Posterior cingulate gyrus (tissue), 11 donors: ENCODE data around the gene VPS18.

Source experiments
- DNase-seq, 10 donors: peaks; one replicate each; pipeline versions ENCODE4 v3.0.0 to v3.0.0-alpha.2; 2020 to 2021; ENCODE audit warnings: mixed read lengths in 3 of 10
- intact Hi-C: fragments of 100-400 bp; cut with DNase I; formaldehyde crosslinking; loops from one replicate; pipeline ENCODE4 v1.15.1; 2023

The VPS18 gene

DNA sequence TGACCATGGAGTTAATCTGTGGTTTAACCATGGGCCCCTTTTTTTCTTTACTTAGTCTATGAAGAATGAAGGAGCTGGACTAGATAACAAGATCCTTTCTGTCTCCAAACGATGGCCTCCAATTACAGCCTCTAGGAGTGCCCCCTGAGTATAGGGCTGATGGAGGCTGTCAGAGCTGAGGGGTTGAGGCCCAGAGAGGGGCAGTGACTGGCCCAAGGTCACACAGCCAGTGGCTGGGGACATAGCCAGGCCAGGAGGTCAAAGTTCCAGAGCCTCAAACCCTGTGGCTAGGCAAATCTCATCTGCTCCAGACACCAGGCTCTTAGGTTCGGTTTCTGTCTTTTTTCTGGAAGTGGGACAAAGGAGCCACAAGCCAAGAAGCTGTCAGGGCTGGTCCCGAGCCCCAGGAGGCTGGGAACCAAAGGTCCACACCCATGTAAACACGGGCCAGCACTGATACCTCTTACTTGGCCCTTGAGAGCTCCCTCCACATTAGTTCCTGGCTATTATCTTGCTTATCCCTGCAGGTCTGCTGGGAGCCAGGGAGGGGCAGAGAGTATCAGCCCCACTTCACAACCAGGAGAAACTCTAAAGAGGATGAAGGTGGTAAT is 30.5 kb upstream of the VPS18 start:
- peak in 1 of 10 donors; percentile 21 for DNase-seq
- intact Hi-C loops, result no loop called here

- DNase-seq, result no peak
- intact Hi-C loops, result no loop called here
Observed at GRCh38 chr15:40867199-40867598, 27.1 kb upstream of the VPS18 start.

- intact Hi-C loops, result no loop called here
- peak in 4 of 10 donors; percentile 28 to 81 (median 58) for DNase-seq
Observed at GRCh38 chr15:40869686-40870085, 24.6 kb upstream of the VPS18 start.

GRCh38 chr15:40870716-40871115 is 23.5 kb upstream of the VPS18 start:
- peak in 2 of 10 donors; percentile 15 to 19 for DNase-seq

DNA sequence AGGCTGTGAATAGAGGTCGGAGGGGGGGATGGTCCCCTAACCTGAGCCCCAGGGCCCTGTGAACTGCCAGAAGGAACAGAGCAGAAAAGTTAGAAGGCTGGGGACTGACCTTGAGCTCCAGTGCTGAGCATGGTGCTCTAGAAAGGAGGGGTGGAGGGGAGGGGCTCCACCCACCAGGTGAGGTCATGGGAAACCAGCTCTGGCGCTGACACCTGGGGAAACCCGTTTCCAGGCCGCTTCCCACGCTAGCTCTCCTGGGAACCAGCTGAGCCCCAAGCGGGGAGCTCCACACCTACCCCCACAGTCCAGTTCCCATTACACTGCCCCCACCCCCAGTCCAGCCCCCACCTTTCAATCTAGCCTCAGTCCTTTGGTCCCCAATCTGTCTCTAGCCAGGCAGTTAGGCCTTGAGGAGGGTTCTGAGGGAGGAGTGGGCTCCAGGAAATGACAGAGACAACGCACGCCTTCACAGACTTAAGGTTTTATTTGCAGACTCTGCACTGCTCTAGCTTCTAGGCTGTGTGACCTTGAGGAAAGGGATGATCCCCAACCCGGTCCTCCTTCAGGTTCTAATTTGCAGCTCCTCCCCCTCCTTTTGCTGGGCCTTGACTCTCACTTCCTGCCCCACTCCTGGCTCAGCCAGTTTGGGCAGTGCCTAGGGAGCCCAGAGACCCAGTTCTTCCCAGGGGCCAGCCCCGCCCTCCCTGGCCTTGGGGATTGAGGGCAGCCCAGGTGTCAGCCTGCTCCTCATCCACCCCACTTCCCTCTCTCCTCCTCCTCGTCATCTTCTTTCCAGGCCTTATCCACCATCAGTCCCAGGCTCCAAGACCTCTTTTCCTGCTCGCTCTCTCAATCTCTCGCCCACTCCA is 22.3 kb upstream of the VPS18 start:
- intact Hi-C loops, result no loop called here
- DNase-seq, result peak in 2 of 10 donors; percentile 6 to 46

More at GRCh38 chr15:40870716-40871115, 23.5 kb upstream of the VPS18 start:
- intact Hi-C loops, result no loop called here

GRCh38 chr15:40872791-40873693 is 21.2 kb upstream of the VPS18 start:
- DNase-seq, result peak in 3 of 10 donors; percentile 64 to 75 (median 67)
- intact Hi-C loops, result no loop called here

GRCh38 chr15:40873694-40874561 is 20.3 kb upstream of the VPS18 start, which contains the start of gene RHOV:
RHOV (minus strand) TSS chr15:40874234; CDS start chr15:40874139, 95 bp downstream.
- intact Hi-C loops, result no loop called here
- peak in 9 of 10 donors; percentile 39 to 95 (median 70) for DNase-seq

DNA sequence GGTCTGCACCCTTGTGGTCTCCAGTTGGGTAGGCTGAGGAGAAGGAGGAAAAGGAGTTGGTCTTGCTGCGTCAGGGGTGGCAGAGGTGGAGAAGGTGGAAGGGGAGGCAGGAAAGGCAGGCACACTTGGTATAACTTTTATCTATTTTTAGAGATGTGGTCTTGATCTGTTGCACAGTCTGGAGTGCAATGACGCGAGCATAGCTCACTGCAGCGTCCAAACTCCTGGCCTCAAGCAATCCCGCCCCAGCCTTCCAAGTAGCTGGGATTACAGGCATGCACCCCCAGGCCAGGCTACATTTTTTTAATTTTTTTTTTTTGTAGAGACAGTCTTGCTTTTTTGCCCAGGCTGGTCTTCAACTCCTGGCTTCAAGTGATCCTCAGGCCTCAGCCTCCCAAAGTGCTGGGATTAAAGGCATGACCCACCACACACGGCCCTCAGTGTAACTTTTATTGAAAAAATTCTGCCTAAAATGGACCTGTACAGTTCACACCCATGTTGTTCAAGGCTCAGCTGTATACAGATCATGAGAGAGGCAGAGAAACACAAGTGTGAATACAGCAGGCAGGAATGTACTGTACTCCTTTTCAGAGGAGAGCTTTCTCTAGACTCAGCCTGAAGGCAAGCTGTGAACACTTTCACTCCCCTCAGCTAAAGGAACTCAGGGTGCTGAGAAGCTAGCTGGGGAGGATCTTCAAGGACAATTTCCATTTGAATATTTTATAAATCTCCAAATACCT is 18.1 kb upstream of the VPS18 start:
- intact Hi-C loops, result no loop called here
- peak in 1 of 10 donors; percentile 12 for DNase-seq

GRCh38 chr15:40877694-40878093 is 16.6 kb upstream of the VPS18 start:
- DNase-seq, result no peak
- intact Hi-C loops, result no loop called here

GRCh38 chr15:40878785-40879184 is 15.5 kb upstream of the VPS18 start:
- intact Hi-C loops, result no loop called here

GRCh38 chr15:40879609-40880008 is 14.6 kb upstream of the VPS18 start:
- intact Hi-C loops, result no loop called here
- no peak for DNase-seq

More at GRCh38 chr15:40878785-40879184, 15.5 kb upstream of the VPS18 start:
- peak in 1 of 10 donors; percentile 2 for DNase-seq

- intact Hi-C loops, result no loop called here
- DNase-seq, result peak in 3 of 10 donors; percentile 33 to 63 (median 52)
Observed at GRCh38 chr15:40881351-40881750, 12.9 kb upstream of the VPS18 start.

- DNase-seq, result peak in 1 of 10 donors; percentile 1
- intact Hi-C loops, result no loop called here
Observed at GRCh38 chr15:40886586-40886985, 7.7 kb upstream of the VPS18 start.

- no peak for DNase-seq
- intact Hi-C loops, result no loop called here
Observed at GRCh38 chr15:40889112-40889511, 5.1 kb upstream of the VPS18 start.

DNA sequence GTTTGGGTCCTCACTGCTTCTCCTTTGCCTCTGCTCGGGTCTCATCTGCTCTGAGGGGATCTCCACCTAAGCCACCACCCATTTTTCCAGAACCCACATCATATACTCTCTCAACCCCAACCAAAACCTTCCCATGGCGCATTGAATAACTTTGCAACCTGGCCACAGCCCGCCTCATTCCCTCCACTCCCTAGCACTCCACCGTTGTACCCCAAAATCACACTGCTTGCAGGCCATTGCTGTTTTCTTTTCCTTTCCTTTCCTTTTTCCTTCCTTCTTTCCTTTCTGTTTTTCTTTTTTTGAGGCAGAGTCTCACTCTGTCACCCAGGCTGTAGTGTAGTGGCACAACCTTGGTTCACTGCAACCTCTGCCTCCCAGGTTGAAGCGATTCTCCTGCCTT is 3.1 kb upstream of the VPS18 start:
- intact Hi-C loops, result loop anchor here (5.0 kb wide), 2 partner anchors 199 to 214 kb away; no protein-coding TSS in a partner anchor
- peak in 2 of 10 donors; percentile 13 to 30 for DNase-seq

DNA sequence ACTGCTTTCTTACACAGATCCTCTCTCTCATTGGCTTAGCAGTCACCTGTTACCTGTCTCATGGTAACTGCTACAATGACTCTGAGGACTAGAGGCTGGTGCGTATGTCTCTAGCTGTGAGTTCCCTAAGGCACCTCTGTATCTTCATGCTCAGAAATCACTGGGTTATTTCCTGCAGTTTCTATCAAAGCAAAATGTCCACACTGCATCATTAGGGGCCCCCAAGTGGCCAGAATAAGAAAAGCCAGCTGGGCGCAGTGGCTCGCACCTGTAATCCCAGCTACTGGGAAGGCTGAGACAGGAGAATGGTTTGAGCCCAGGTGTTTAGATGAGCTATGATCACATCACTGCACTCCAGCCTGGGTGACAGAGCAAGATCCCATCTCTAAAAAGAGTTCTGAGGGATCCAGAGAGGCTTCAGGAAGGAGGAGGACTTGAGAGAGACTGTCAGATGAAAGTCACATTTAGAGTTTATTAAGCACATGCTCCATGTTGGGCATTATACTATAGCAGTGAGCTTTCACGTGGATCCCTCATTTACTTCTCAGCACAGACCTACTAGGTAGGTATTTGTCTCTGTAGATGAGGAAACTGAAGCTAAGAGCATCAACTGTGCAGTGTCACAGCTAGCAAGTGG is 2.3 kb upstream of the VPS18 start:
- peak in 6 of 10 donors; percentile 38 to 84 (median 46) for DNase-seq
- intact Hi-C loops, result loop anchor here (2.0 to 5.0 kb wide), 4 partner anchors 31 to 215 kb away; no protein-coding TSS in a partner anchor

DNA sequence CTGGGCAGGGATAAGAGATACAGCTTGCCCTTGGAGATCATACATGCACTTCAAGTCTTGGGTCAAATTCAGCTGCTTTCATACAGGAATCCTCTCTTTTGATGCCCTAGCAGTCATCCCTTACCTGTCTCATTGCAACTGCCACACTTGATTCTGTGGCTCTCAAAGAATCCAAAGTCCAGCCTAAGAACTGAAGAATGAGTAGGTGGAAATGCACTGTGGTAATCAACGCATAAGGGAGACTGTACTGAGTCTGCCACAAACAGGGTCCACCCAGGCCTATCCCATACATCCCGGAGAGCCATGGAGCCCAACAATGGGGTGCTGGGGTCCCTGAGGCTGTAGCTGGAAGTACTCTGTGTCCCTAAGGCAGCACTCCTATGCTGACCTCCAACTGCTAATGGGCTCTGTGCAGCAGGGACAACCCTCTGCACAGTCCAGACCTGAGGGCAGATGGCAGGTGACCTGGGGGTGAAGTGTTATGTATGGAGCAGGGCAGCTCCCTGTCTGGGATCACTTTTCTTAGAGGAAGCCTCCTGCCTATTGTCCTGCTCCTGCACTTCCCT is 1.7 kb upstream of the VPS18 start:
- DNase-seq, result no peak
- intact Hi-C loops, result loop anchor here (2.0 to 5.0 kb wide), 4 partner anchors 32 to 215 kb away; no protein-coding TSS in a partner anchor
